Measurements from ENCODE around the gene DCAF6. TPM values are rescaled to one million over a fixed set of nuclear protein-coding genes. Genes with fewer than 3 reads are reported as not detected.

The DCAF6 gene
- total RNA-seq, 2 experiments from 2014 or later, result 23.2 to 30.6 TPM

- no TSS peak for BruUV-seq (replicated peaks)
- TF ChIP-seq EZH2phosphoT487 (IDR thresholded peaks at IDR 0.05; ENCODE audit: borderline replicate concordance, low read depth, low read length), result no peak
- TF ChIP-seq, protein P1, sequence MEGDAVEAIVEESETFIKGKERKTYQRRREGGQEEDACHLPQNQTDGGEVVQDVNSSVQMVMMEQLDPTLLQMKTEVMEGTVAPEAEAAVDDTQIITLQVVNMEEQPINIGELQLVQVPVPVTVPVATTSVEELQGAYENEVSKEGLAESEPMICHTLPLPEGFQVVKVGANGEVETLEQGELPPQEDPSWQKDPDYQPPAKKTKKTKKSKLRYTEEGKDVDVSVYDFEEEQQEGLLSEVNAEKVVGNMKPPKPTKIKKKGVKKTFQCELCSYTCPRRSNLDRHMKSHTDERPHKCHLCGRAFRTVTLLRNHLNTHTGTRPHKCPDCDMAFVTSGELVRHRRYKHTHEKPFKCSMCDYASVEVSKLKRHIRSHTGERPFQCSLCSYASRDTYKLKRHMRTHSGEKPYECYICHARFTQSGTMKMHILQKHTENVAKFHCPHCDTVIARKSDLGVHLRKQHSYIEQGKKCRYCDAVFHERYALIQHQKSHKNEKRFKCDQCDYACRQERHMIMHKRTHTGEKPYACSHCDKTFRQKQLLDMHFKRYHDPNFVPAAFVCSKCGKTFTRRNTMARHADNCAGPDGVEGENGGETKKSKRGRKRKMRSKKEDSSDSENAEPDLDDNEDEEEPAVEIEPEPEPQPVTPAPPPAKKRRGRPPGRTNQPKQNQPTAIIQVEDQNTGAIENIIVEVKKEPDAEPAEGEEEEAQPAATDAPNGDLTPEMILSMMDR (conservative IDR thresholded peaks at IDR 0.05; ENCODE audit: low read length), result no peak
- no peak overlapping the region for H3K4me3 ChIP-seq (ENCODE audit: low read depth, low read length, poor library complexity, severe bottlenecking)
- H4K20me1 ChIP-seq (ENCODE audit: insufficient read depth, low read length), result no peaks in the 10 kb centered on the region
- POLR2A ChIA-PET, result interaction anchor here (0.7 to 1.0 kb wide), 2 partner anchors 20 to 97 kb away, joined by 4 read pairs; no protein-coding TSS in a partner anchor
- CTCF ChIA-PET (ENCODE audit: unreplicated experiment), result no interaction called here
- H2AFZ ChIP-seq (ENCODE audit: low read length), result no peak overlapping the region
- H3K9me2 ChIP-seq (ENCODE audit: insufficient read depth, low read length), result no peaks in the 10 kb centered on the region
- no peaks in the 10 kb centered on the region for H3K79me2 ChIP-seq (ENCODE audit: insufficient read depth, low read depth, low read length)
- H3K36me3 ChIP-seq (ENCODE audit: insufficient read depth, low read length), result 0 out of 2 replicates have a peak, but pooled peaks cover 1% of the 10 kb centered on the region
- H3K4me2 ChIP-seq (ENCODE audit: low read length), result no peak overlapping the region
- no peak overlapping the region for H3K27ac ChIP-seq (ENCODE audit: low read depth, low read length, poor library complexity, severe bottlenecking)
- no peak for DNase-seq (ENCODE audit: low spot score)
- intact Hi-C loops (cut with micrococcal nuclease; ENCODE audit: unreplicated experiment), result no loop called here
- H3K9me3 ChIP-seq (ENCODE audit: low read length), result peaks cover 19% of the 10 kb centered on the region; the same call in 1 of the 2 replicates
- H3K4me1 ChIP-seq (ENCODE audit: insufficient read depth, low read length, poor library complexity, severe bottlenecking), result no peaks in the 10 kb centered on the region
These were observed 25.1 kb upstream of the DCAF6 start for GRCh38 chr1:167911413-167911812.

DNA sequence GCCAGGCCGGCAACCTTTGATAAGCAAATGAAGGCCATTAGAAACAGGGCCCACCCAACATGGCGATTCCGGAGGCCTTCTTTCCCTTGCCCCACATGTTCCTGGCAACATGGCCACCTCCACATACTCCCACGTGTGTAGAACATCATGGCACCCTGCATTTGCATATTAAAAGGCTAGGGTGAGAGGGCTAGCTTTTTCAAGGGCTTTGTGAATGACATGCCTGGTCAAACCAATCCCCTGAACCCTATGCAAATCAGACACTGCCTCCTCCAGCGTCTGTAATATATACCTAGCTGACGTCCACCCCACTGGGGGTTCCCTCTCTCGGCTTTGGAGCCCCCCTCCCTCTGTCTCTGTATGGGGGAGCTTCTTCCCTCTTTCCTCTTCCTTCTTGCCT, 24.2 kb upstream of the DCAF6 start:
- Histone ChIP-seq H3K9me3 (ENCODE audit: low read length) (peaks cover 19% of the 10 kb centered on the region; the same call in 1 of the 2 replicates), H3K79me2 (ENCODE audit: insufficient read depth, low read depth, low read length) (no peaks in the 10 kb centered on the region), H3K4me1 (ENCODE audit: insufficient read depth, low read length, poor library complexity, severe bottlenecking) (no peaks in the 10 kb centered on the region), H3K4me3 (ENCODE audit: low read depth, low read length, poor library complexity, severe bottlenecking) (no peak overlapping the region), H3K9me2 (ENCODE audit: insufficient read depth, low read length) (no peaks in the 10 kb centered on the region), H3K27ac (ENCODE audit: low read depth, low read length, poor library complexity, severe bottlenecking) (no peak overlapping the region), H2AFZ (ENCODE audit: low read length) (no peak overlapping the region), H3K4me2 (ENCODE audit: low read length) (no peak overlapping the region), H4K20me1 (ENCODE audit: insufficient read depth, low read length) (no peaks in the 10 kb centered on the region), H3K36me3 (ENCODE audit: insufficient read depth, low read length) (peaks cover 10% of the 10 kb centered on the region)
- POLR2A ChIA-PET, result interaction anchor here (0.8 to 1.2 kb wide), 2 partner anchors 10 to 20 kb away, joined by 3 to 6 read pairs; no protein-coding TSS in a partner anchor
- CTCF ChIA-PET (ENCODE audit: unreplicated experiment), result no interaction called here
- TF ChIP-seq, protein P1 (conservative IDR thresholded peaks at IDR 0.05; ENCODE audit: low read length), result no peak
- TF ChIP-seq EZH2phosphoT487 (IDR thresholded peaks at IDR 0.05; ENCODE audit: borderline replicate concordance, low read depth, low read length), result no peak
- DNase-seq (ENCODE audit: low spot score), result no peak
- intact Hi-C loops (cut with micrococcal nuclease; ENCODE audit: unreplicated experiment), result no loop called here
- no TSS peak for BruUV-seq (replicated peaks)

GRCh38 chr1:167913895-167914496, 22.5 kb upstream of the DCAF6 start, which contains the start of gene ADCY10:
Gene ADCY10 (minus strand): TSS chr1:167914134. CDS start chr1:167905140, 8,994 bp downstream.
- peaks cover 16% of the 10 kb centered on the region for H3K36me3 ChIP-seq (ENCODE audit: insufficient read depth, low read length)
- no peaks in the 10 kb centered on the region for H3K79me2 ChIP-seq (ENCODE audit: insufficient read depth, low read depth, low read length)
- ChIA-PET POLR2A (interaction anchor here (0.6 to 1.3 kb wide), 4 partner anchors 10 to 20 kb away, joined by 3 to 5 read pairs (median 3); no protein-coding TSS in a partner anchor), CTCF (ENCODE audit: unreplicated experiment) (no interaction called here)
- no peaks in the 10 kb centered on the region for H3K4me1 ChIP-seq (ENCODE audit: insufficient read depth, low read length, poor library complexity, severe bottlenecking)
- no peaks in the 10 kb centered on the region for H4K20me1 ChIP-seq (ENCODE audit: insufficient read depth, low read length)
- H3K4me2 ChIP-seq (ENCODE audit: low read length), result no peak within 1 kb of the TSS
- H3K27ac ChIP-seq (ENCODE audit: low read depth, low read length, poor library complexity, severe bottlenecking), result no peak within 1 kb of the TSS
- DNase-seq (ENCODE audit: low spot score), result no peak
- no peak within 1 kb of the TSS for H3K4me3 ChIP-seq (ENCODE audit: low read depth, low read length, poor library complexity, severe bottlenecking)
- no TSS peak for BruUV-seq (replicated peaks)
- no peak within 1 kb of the TSS for H2AFZ ChIP-seq (ENCODE audit: low read length)
- H3K9me2 ChIP-seq (ENCODE audit: insufficient read depth, low read length), result no peaks in the 10 kb centered on the region
- TF ChIP-seq, protein P1 (conservative IDR thresholded peaks at IDR 0.05; ENCODE audit: low read length), result no peak
- no peak for TF ChIP-seq EZH2phosphoT487 (IDR thresholded peaks at IDR 0.05; ENCODE audit: borderline replicate concordance, low read depth, low read length)
- intact Hi-C loops (cut with micrococcal nuclease; ENCODE audit: unreplicated experiment), result no loop called here
- peaks cover 15% of the 10 kb centered on the region; the same call in 1 of the 2 replicates for H3K9me3 ChIP-seq (ENCODE audit: low read length)
